Stimulated activated effector memory CD8-positive, alpha-beta T cell treated with anti-CD3 and anti-CD28 coated beads, Interleukin-12 subunit alpha, Interleukin-12 subunit beta, amount 100 ng/mL, for 72 hours (primary cell): ENCODE results near the gene CBFA2T3.

Source experiments
- ATAC-seq: fragments of 150-1000 bp; cut with Tn5 transposase; 2 replicates; pipeline ENCODE4 v1.10.0; 2021
- DNase-seq, 2 donors: peaks; one replicate each; pipeline ENCODE4 v3.0.0; 2021 to 2022; ENCODE audit warnings: low spot score in 2 of 2
- H3K27ac Mint-ChIP-seq: one replicate; pipeline ENCODE4 v1.8.0; 2022; ENCODE audit warnings: mild to moderate bottlenecking, mixed read lengths
- H3K36me3 Mint-ChIP-seq: one replicate; pipeline ENCODE4 v1.8.0; 2022; ENCODE audit warnings: mild to moderate bottlenecking, mixed read lengths
- H3K4me1 Mint-ChIP-seq: one replicate; pipeline ENCODE4 v1.8.0; 2022; ENCODE audit warnings: mixed read lengths
- H3K4me3 Mint-ChIP-seq: one replicate; pipeline ENCODE4 v1.8.0; 2022; ENCODE audit warnings: mild to moderate bottlenecking, mixed read lengths
- H3K9me3 Mint-ChIP-seq: one replicate; pipeline ENCODE4 v1.8.0; 2022; ENCODE audit warnings: mixed read lengths

The CBFA2T3 gene

GRCh38 chr16:88993166-88993761 lies 16.3 kb upstream of the CBFA2T3 start:
- no peak overlapping the region for H3K27ac Mint-ChIP-seq

GRCh38 chr16:88992351-88993165 lies 15.6 kb upstream of the CBFA2T3 start:
- no peak for ATAC-seq
- H3K36me3 Mint-ChIP-seq, result no peaks in the 10 kb centered on the region
- no peak overlapping the region for H3K4me3 Mint-ChIP-seq
- no peak for DNase-seq
- H3K4me1 Mint-ChIP-seq, result peaks cover 7% of the 10 kb centered on the region
- peaks cover 2% of the 10 kb centered on the region for H3K9me3 Mint-ChIP-seq
- H3K27ac Mint-ChIP-seq, result no peak overlapping the region

More at GRCh38 chr16:88993166-88993761, 16.3 kb upstream of the CBFA2T3 start:
- no peak overlapping the region for H3K4me3 Mint-ChIP-seq
- H3K9me3 Mint-ChIP-seq, result peaks cover 4% of the 10 kb centered on the region
- ATAC-seq, result no peak
- no peaks in the 10 kb centered on the region for H3K36me3 Mint-ChIP-seq
- peaks cover under 1% of the 10 kb centered on the region for H3K4me1 Mint-ChIP-seq
- no peak for DNase-seq

- Mint-ChIP-seq H3K27ac (no peak overlapping the region), H3K4me3 (no peak overlapping the region), H3K9me3 (no peaks in the 10 kb centered on the region), H3K36me3 (no peaks in the 10 kb centered on the region), H3K4me1 (peaks cover 7% of the 10 kb centered on the region)
- DNase-seq (no peak), ATAC-seq (no peak)
These were observed 14.9 kb upstream of the CBFA2T3 start for GRCh38 chr16:88991813-88992350.

DNA sequence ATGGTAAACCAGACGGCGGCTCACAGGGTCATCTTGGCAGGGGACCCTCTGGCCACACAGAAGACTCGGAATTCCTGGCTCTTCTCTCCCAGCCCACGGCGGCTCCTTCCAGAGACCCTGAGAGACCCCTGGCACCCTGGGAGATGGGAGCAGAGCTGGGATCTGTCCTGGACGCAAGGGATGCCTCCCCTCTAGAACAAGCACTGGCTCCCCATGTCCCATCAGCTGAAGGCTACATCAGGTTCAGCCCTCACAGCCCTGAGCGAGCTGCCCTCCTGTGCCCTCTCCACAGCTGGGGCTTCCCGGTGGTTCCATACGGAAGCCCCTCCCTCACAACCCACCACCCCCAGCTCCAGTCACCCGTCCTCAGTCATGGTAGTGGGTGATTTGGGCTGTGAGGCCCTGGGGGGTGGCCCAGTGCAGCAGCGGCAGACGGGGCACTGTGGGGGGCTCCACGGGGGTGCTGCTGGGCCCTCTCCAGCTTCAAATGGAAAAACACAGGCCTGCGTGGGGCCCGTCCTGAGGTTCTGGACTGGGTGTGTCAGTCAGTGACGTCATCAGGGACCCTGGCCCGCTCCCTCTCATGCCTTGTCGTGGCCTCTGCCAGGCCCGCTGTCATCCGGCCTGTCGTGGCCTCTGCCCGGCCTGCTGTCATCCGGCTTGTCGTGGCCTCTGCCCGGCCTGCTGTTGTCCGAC lies 13.0 kb upstream of the CBFA2T3 start:
- no peak for DNase-seq
- H3K9me3 Mint-ChIP-seq, result no peaks in the 10 kb centered on the region
- ATAC-seq, result no peak
- no peak overlapping the region for H3K27ac Mint-ChIP-seq
- H3K36me3 Mint-ChIP-seq, result no peaks in the 10 kb centered on the region
- H3K4me1 Mint-ChIP-seq, result peaks cover 7% of the 10 kb centered on the region
- no peak overlapping the region for H3K4me3 Mint-ChIP-seq

DNA sequence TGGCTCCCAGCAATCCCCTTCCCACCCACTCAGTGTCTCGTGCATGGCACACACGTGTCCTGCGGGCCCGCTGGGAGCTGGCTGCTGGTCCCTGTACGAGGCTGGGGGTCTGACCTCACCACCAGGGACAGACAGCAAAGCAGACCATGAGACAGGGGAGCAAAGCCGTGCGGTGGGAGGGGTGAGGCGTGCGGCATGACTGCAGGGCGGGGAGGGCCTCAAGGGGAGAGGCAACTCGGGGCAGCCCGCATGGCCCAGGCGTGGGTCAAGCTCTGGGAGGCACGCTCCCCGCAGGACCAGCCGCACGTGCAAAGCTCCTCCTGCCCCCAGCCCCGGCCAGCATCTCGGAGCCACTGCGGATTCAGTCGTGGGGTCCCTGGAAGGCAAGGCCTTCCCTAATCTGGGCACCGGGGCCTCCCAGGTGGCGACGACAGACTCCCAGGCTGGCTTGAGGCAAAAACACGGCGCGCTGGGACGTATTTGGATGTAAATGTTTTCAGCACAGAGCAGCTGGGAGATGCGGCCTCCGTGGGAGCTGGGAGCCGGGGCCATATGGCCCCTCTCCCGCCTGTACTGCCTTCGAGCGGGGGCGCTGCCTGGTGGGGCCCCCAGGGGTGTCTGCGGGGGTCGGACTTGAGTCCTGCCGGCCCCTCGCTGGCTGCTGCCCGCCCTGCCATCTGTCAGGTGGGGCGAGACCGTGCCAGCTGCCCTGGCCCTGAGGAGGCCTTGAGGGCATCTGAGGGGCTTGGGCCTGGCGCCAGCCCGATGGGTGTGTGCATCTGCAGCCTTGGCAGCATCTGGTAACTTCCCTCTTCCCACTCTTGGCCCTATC lies 12.2 kb upstream of the CBFA2T3 start:
- ATAC-seq (no peak), DNase-seq (no peak)
- no peak overlapping the region for H3K27ac Mint-ChIP-seq
- peaks cover 7% of the 10 kb centered on the region for H3K4me1 Mint-ChIP-seq
- peaks cover under 1% of the 10 kb centered on the region for H3K36me3 Mint-ChIP-seq
- no peaks in the 10 kb centered on the region for H3K9me3 Mint-ChIP-seq
- H3K4me3 Mint-ChIP-seq, result no peak overlapping the region

GRCh38 chr16:88985521-88985920 lies 8.5 kb upstream of the CBFA2T3 start:
- Mint-ChIP-seq H3K4me1 (peaks cover 24% of the 10 kb centered on the region), H3K4me3 (no peak overlapping the region), H3K36me3 (peaks cover 5% of the 10 kb centered on the region), H3K9me3 (no peaks in the 10 kb centered on the region), H3K27ac (no peak overlapping the region)
- ATAC-seq (no peak), DNase-seq (no peak)

- ATAC-seq, result peak; percentile 73
- no peak overlapping the region for H3K27ac Mint-ChIP-seq
- no peak for DNase-seq
- H3K9me3 Mint-ChIP-seq, result no peaks in the 10 kb centered on the region
- peaks cover 5% of the 10 kb centered on the region for H3K36me3 Mint-ChIP-seq
- peaks cover 27% of the 10 kb centered on the region for H3K4me1 Mint-ChIP-seq
- peak overlapping the region; percentile 8 for H3K4me3 Mint-ChIP-seq
These were observed 7.0 kb upstream of the CBFA2T3 start for GRCh38 chr16:88983771-88984687.

- ATAC-seq (peak; percentile 40), DNase-seq (no peak)
- Mint-ChIP-seq H3K27ac (peak overlapping the region; percentile 81), H3K9me3 (no peaks in the 10 kb centered on the region), H3K36me3 (peaks cover 5% of the 10 kb centered on the region), H3K4me3 (peak overlapping the region; percentile 8), H3K4me1 (peaks cover 31% of the 10 kb centered on the region)
These were observed 6.2 kb upstream of the CBFA2T3 start for GRCh38 chr16:88983165-88983564.

DNA sequence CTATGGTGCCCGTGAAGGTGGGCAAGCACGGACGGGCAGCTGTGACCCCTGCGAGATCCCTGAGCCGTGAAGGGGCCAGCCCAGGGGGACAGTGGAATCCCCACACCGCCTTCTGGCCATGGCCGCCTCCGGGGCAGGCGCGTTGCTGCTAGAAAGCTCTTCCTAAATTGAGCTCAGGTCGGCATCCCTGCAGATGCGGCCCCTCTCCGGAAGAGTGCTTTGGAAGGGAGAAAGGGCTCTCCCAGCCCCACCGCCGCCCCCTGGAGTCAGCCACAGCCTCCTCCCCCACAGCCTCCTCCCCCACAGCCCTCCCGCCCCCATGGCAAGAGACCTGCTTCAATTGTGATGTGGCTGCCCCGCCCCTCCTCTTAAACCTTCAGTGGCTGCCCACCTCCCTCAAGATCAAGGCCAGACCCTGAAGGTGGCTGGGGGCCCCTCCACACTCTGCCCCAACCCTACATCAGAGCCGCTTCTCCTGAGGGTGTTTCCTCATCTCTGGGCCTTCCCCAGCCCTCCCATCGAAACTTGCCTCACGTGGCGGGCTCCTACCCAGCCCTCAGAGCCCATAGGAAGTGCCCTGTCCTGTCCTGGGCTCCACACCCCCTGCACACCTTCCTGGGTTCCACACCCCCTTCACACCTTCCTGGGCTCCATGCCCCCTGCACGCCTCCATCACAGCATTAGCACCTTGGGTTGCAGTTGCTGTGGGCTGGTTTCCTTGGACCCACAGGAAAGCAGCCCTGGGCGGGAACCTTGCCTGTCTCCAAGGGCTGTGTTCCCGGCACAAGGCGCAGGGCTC lies 5.5 kb upstream of the CBFA2T3 start:
- Mint-ChIP-seq H3K9me3 (no peaks in the 10 kb centered on the region), H3K36me3 (peaks cover 5% of the 10 kb centered on the region), H3K4me1 (peaks cover 26% of the 10 kb centered on the region), H3K4me3 (no peak overlapping the region), H3K27ac (peak overlapping the region; percentile 81)
- no peak for DNase-seq
- no peak for ATAC-seq

- Mint-ChIP-seq H3K4me1 (peaks cover 37% of the 10 kb centered on the region), H3K4me3 (no peak overlapping the region), H3K36me3 (peaks cover 5% of the 10 kb centered on the region), H3K9me3 (no peaks in the 10 kb centered on the region), H3K27ac (peak overlapping the region; percentile 6)
- no peak for ATAC-seq
- no peak for DNase-seq
These were observed 2.5 kb upstream of the CBFA2T3 start for GRCh38 chr16:88979353-88980015.

- Mint-ChIP-seq H3K4me3 (peak overlapping the region; percentile 19), H3K4me1 (peaks cover 33% of the 10 kb centered on the region), H3K36me3 (peaks cover under 1% of the 10 kb centered on the region), H3K27ac (peak overlapping the region; percentile 6), H3K9me3 (no peaks in the 10 kb centered on the region)
- ATAC-seq (peak; percentile 24), DNase-seq (no peak)
These were observed 1.8 kb upstream of the CBFA2T3 start for GRCh38 chr16:88978608-88979346.

DNA sequence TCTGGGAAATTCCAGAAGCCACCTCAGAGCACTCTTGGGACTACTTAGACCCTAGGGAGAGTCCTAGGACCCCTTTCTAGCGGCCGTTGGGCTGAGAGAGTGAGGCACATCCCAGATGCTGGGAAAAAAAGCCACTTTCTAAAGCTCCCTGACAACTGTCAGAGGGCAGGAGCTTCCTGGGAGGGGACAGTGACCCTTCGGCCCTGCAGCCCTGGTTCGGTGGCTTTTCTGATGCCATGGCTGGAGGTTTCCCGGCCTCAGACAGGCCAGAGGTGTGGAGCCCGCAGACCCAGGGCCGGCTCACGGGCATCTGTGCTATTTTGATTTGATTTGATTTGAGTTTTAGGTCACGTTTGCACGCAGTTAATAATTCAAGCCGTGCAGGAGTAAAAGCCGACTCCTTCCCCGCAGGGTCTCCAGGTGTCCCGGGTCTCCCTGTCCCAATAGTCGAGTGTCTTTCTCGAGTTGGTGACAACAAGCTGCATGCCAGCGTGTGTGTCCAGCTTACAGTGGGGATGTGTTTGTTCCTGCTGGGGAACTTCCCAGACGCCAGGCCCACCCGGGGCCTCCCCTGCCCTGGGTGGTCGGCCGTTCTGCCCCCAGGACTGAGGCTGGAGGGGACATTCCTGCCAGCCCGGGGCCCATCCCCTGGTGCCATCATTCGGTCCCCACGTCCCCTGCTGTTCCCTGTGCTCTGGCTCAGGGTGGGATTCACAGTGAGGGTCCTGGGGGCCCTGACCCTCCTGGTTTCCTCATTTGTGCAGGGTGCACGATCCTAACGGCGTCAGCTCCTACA lies 1.0 kb upstream of the CBFA2T3 start:
- Mint-ChIP-seq H3K9me3 (no peaks in the 10 kb centered on the region), H3K4me3 (peak overlapping the region; percentile 37), H3K36me3 (no peaks in the 10 kb centered on the region), H3K4me1 (peaks cover 25% of the 10 kb centered on the region), H3K27ac (no peak overlapping the region)
- DNase-seq (no peak), ATAC-seq (no peak)
